HG02759 (cell line): Measurements from ENCODE around the gene PUM2.
"Not testable (repeated sequence)": the region's sequence is repeated elsewhere in the genome, so short reads cannot be mapped to it uniquely, and the experiment has no call there.

Experiments used
- ATAC-seq: cut with Tn5 transposase; IDR thresholded peaks from one replicate; pipeline ENCODE4 v1.9.1; 2021; ENCODE audit warnings: mild to moderate bottlenecking, moderate library complexity; ENCODE audit not compliant: unreplicated experiment

PUM2 gene

DNA sequence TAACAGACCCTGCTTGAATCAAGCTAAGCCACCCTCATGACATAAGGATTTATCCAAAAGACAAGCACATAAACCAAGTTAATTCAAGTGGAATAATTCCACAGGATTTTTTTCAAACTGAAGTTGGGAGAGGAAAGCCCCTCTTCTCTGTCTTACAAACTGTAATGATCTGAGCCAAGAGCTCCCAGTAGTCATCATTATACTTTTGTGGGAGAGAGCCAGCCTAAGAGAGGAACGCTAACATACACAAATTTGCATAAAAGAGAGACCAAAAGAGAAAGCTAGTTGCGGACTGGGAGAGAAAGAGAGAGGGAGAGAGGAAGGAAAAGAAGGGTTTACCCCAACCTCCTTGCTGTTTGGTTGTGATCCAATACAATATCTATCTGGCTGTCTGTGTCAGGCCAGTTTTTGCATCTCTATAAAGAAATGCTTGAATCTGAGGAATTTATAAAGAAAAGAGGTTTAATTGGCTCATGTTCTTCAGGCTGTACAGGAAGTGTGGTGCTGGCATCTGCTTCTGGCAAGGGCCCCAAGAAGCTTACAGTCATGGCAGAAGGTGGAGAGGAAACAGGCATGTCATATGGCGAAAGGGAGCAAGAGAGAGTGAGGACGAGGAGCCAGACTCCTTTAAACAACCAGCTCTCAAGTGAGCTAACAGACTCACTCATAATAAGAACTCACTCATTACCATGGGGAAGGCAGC lies 20.8 kb upstream of the PUM2 start:
- no peak for ATAC-seq

DNA sequence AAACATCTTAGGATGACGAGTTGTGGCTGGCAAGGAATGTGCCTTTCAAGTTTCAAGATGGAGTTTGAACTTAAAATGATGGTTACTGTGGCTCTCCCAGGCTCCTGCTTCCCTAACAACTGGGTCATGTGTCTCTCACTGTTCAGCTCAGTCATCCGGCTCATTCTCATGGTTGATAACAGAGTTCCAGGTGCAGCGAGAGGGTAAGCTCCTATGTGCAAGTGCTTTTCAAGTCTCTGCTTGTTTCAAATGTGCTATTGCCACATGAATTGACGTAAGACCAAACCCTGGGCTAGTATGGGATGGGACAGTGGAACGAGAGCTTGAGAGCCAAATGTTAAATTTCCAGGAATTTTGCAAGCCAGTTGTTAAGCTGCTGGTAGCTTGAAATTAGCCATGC lies 19.5 kb upstream of the PUM2 start:
- ATAC-seq = no peak

DNA sequence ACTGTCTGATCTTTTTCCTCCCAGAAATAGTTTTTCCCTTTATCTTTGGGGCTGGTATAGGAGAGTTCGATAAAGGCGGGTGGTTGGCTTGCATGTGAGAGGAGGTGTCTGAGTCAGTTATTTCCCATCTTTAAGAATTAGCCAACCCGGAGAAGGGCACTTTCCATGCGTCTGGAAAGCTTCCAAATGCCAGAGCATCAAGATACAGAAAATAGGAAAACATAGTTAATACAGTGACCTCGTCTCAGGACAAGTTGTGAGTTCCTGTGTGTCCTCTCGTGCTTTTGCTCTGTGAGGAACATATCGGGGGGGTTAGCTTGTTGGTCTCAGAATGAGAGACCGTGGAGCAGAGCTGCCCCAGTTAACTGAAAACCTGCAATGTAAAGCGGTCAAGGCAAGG lies 18.7 kb upstream of the PUM2 start:
- no peak for ATAC-seq

DNA sequence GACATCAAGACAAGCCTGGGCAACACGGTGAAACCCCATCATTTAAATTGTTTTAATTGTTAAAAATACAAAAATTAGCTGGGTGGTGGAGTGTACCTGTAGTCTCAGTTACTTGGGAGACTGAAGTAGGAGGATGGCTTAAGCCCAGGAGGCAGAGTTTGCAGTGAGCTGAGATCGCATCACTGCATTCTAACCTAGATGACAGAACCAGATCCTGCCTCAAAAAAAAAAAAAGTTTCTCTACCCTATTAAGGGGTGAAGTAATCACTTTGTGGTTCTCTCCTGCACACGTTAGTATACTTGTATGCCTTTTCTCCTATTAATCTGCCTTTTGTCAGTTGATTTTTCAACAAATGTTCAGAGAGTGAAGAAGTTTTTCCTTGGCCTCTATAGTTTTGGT lies 18.1 kb upstream of the PUM2 start:
- ATAC-seq = no peak

DNA sequence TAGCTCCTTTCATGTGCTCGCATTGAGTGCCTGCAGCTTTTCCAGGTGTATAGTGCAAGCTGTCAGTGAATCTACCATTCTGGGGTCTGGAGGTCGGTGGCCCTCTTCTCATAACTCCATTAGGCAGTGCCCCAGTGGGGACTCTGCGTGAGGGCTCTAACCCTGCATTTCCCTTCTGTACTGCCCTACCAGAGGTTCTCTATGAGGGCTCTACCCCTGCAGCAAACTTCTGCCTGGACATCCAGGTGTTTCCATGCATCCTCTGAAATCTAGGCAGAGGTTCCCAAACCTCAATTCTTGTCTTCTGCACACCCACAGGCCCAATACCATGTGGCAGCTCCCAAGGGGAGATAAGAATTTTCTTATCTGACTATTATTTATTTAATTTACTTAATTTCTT lies 17.3 kb upstream of the PUM2 start:
- not testable (repeated sequence) for ATAC-seq

DNA sequence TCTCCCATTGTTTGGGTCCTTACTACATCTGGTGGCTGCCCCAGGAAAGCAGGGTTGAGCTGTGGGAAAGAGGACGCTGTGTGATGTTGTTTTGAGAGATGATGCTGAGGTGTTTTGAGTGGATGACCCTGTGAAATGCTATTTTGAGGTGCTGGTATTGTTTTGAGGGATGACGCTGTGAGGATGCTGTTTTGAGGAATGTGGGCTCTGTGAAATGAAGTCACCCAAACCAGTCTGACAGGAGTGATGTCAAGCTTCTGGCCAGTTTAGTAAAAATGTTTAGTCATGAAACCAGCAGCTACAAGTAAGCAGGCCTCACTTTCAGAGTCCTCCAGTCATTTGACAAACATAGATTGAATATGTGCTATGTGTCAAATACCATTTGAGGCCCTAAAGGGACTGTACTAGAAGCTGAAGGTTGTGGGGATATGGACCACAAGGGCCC lies 16.1 kb upstream of the PUM2 start:
- ATAC-seq = no peak

DNA sequence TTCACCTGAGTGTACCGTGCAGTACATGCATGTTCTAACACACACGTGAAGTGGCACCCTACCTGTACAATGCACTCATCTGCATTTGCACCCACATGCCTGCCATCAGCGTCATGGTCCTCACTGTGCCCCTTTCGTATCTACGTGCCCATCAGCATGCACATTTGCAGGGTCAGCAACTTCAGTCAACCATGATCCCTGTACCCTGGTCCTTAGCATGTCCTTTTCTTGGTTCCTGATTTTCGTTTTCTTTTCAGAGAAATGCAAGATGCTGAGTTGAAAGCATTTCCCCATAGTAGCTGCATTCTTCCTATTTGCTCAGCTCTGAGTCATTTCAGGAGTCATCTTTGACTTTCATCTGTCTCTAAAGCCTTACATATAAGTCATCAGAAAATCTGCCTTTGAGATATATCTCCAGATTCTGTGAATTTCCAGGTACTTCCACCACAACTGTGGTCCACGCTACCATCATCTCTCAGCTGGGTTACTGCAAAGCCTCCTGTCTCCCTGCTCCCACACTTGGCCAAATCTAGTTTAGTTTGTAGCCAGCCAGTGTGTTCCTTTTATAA lies 14.7 kb upstream of the PUM2 start:
- ATAC-seq = peak; percentile 97

DNA sequence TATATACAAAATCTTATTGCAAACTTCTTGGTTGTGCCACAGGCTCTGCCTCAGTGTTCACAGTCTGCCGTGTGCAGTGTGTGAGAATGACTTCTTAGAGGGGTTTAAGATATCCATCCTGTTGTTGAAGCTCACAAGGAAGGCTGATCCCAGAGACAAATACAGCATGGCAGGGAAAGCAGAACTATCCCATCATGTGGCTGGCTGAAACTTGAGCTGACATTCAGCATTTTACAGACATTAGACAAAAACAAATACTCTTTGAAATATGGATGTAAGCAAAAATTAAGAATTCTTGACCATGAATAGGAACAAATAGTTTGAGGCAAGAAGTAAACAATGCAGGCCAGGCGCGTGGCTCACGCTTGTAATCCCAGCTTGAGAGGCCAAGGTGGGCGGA lies 12.9 kb upstream of the PUM2 start:
- ATAC-seq = no peak

DNA sequence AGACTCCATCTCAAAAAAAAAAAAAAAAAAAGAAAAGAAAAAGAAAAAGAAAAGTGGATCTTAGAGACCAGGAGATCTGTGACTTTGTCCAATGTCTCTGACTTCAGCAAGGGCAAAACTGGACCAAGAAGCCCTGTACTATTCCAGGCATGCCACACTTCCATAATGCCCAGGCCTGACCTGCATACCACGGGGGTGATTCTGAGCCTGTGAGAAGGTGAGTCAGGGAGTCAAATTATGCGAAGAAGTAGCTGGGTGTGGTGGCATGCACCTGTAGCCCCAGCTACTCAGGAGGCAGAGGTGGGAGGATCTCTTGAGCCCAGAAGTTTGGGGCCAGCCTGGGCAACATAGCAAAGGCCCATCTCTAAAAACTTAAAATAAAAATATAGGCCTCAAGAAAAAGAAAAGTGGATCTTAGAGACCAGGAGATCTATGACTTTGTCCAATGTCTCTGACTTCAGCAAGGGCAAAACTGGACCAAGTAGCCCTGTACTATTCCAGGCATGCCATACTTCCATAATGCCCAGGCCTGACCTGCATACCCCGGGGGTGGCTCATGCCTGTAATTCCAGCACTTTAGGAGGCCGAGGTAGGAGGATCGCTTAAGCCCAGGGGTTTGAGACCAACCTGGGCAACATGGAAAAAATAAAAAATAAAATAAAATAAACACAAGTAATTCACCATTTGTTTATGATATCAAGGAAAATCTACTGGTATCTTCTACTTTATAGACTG lies 12.2 kb upstream of the PUM2 start:
- ATAC-seq = no peak

DNA sequence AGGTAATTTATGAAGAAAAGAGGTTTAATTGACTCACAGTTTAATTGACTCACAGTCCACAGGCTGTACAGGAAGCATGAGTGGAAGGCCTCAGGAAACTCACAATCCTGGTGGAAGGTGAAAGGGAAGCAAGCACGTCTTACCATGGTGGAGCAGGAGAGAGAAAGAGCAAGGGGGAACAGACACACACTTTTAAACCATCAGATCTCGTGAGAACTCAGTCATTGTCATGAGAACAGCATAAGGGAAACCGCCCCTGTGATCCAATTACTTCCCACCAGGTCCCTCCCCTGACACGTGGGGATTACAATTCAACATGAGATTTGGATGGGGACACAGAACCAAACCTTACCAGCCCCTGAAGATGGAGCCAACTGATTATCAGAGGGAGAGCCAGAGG lies 11.2 kb upstream of the PUM2 start:
- no peak for ATAC-seq

DNA sequence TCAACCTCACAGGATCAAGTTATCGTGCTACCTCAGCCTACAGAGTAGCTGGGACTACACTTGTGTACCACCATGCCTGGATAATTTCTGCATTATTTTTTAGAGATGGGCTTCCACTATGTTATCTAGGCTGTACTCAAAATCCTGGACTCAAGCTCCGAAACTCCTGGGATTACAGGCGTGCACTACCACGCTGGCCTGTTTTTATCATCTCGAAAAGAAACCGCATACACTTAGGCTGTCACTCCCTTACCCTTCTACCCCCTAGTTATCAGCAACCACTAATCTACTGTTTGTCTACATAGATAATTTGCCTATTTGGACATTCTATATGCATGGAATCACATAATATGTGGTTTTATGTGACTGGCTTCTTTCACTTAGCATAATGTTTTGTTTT lies 8.5 kb upstream of the PUM2 start:
- no peak for ATAC-seq

DNA sequence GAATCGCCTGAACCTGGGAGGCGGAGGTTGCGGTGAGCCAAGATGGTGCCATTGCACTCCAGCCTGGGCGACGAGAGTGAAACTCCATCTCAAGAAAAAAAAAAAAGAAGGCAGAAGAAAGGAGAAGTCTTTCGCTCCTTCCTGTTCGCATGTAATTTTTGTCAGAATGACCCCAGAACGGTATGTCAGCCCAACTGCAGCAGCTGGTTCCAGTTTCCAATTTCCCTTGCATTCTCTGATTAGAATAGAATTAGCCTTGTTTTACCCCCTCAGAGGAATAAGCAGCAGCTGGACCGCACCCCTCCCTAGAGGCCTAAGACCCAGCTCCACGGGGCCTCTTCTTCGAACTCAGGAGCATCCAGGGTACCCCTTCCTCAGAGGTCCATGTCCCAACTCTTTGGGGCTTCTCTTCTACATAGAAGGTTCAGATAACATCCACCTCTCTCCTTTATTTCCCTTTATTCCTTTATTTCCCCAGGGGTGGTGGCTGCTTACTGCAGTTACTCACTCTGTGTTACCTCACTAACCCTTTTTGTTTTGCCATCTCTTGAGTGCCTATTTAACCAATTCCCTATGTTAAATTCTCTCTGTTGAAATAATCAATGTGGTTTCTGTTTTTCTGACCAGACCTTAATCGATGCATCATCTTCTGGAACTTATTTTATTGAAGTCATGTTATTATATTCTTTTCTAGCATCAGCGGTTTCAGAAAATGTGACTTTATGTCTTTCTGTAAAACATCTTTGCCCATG lies 7.2 kb upstream of the PUM2 start:
- no peak for ATAC-seq

DNA sequence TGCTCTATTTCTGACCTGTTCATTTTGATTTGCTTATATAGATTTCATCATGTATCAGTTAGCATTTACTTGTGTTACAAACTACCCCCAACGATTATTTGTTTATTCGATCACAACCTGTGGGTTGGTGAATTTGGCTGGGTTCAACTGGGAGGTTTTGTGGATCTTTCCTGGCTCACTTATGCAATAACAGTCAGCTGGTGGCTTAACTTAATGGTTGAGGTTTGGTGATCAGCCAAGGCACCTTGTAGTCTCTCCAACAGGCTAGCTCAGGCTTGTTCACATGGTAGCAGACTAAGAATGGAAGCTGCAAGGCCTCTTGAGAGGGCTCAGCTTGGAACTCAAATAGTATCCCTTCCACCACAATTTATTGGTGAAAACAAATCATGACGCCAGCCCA lies 5.4 kb upstream of the PUM2 start:
- ATAC-seq = no peak

DNA sequence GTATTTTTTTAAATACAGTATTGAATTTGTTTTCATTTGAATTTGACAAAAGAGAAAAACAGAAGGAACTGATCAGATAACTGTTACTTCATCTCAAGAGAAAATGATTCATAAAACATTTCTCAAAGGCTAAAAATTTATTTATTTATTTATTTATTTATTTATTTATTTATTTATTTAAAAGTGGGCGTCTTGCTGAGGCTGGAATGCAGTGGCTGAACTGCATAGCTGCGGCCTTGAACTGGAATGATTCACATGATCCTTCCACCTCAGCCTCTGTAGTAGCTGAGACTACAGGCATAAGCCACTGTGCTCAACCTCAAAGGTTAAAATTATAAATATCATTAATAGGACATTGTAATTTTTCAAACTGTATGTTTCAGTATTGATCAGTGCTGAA lies 4.5 kb upstream of the PUM2 start:
- no peak for ATAC-seq

DNA sequence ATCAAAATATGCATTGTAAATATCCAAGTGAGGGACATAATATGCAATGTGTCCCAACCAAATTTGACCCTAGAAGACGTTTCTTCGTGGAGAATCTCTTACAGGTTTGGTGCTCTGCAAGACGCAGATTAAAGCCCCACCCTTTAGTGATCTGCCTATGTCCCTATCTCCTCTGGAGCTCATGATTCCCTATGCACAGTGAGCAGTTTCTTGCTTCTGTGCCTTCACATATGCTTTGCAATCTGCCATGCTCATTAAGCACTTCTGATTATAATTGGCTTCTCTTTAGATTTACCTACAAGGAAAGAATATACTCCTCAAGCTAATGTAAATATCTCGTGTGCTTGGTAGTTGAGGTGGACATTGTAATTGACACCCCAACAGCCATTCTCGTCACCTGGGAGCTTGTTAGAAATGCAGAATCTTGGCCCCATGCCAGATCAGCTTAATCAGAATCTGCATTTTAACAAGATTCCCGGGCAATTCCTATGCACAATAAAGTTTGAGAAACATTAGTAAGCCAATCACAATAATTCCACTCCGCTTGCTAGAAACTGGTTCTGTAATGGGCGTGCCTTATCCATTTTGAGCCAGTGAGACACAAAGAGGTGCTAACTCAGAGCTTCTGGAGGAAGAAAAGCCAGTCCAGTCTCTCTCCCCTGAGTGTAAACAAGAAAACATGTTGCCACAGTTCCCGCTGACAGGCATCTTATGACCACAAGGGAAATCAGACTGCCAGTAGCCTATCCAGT lies 2.8 kb upstream of the PUM2 start:
- ATAC-seq = no peak

DNA sequence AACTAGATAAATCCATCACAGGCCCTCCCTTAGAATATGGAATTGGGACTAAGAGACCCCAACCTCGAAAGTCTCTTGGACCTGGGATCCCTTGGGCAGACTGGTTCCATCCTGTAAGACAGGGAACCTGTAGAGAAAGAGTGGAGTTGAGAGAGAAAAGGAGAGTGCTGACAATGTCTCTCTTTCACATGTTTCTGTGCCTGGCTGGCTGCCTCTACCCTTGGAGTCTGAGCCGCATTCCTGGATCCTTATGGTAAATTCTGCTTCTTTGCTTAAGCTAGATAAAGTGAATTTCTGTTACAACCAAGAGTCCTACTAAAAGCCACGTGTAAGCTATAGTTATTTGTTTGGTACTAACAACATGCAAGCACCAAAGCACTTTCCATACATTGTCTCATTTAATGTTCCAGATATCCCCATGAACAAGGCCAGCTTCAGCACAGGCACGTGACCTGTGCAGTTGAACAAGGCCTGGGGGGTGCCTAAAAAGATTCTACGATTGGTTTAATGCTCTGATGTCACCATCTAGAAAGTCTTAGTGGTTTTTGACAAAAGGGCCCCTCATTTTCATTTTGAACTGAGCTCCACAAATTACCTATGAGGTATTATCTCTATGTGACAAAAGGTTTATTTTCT lies 2.1 kb upstream of the PUM2 start:
- no peak for ATAC-seq

DNA sequence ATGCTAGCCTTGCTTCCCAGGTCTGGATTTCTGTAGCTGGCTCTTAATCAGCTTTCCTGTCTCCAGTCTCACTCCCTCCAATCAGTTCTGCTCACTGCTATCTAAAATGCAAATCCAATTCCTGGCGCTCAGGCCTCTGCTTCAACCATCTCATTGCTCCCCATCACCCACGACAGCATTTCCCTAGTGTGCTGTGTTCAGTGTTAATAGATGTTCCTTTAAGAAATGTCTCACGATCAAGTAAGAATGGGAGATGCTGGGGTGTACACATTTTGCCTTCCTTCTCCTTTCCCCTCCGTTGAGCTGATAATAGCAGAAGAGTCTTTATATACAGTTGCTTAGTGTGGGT lies 1.6 kb upstream of the PUM2 start:
- ATAC-seq = no peak

DNA sequence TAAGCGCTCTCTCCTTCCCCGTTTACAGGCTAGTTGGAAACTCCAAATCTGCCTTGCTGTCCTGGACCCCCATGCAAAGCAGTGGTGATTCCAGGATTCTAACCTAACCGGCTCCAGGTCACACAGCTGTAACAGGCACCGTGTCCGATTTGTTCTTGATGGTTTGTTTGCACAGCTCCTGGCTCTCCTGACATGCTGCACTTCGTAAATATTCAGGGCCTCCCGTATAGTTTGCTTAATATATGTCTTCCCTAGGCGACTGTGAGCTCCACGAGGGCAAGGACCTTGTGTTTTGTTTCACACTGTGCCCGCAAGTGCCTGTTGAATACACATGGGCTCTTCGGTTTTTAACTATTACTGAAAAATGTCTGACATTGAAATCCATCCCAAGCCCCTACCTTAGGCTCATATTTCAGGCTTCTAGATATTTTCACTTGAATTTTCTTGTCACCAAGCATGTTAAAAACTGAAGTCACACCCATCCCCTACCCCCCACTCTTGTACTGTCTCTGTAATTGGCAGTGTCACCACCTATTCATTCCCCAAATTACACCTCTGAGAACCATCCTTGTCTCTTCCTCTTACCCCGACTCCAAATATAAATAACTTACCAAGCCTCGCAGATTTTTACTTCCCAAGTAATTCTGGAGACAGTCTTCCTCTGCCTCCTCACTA lies 1.0 kb upstream of the PUM2 start:
- ATAC-seq = no peak

DNA sequence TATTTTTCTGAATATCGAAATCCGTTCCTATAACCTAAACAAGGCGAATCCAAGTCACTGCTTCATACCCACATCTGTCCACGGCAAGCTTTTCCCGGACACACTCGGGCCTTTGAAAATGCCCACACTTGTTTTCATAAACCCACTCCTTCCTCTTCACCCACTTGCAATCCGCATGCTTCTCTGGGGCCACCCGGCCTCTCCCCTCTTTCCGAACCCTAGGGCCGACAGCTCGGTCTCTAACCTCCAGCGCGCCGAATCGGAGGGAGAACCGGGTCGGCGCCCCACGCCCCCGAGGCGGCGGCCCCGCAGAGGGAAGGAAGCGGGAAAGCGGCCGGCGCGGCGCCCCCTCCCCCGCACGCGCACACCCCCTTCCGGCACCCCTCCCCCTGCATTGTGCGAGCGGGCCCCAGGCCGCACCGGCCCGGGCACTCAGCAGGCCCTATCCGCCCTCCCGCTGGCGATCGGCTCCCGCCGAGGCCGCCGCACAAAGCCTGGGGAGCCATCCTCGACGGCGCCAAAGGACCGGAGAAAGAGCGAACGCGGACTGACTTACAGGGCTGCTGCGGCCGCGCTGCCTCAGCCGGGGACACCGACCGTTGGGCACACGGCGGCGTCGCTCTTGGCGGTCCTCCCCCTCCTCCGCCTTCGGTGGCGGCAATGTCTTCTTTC lies 467 bp downstream of the PUM2 start:
- peak; percentile 38 for ATAC-seq
